ENCODE measurements around the gene GZMA. TPM values are rescaled to one million over a fixed set of nuclear protein-coding genes. Genes with fewer than 3 reads are reported as not detected.

GZMA gene
- total RNA-seq, 1 donor from 2014 or later = not detected

- H3K27ac Mint-ChIP-seq = no peak overlapping the region
- peaks cover 11% of the 10 kb centered on the region for H3K27me3 Mint-ChIP-seq
- no peak overlapping the region for H3K4me3 Mint-ChIP-seq
- no peaks in the 10 kb centered on the region for H3K4me1 Mint-ChIP-seq (ENCODE audit: unreplicated experiment)
- DNase-seq (ENCODE audit: extremely low spot score, unreplicated experiment) = no peak
- no peak for TF ChIP-seq CTCF (conservative IDR thresholded peaks at IDR 0.05)
- no peaks in the 10 kb centered on the region for H3K9me3 Mint-ChIP-seq
- no peaks in the 10 kb centered on the region for H3K36me3 Mint-ChIP-seq
Measured at GRCh38 chr5:55114061-55114460, 11.6 kb downstream of the GZMA start.

- Mint-ChIP-seq H3K4me3 (no peak overlapping the region), H3K4me1 (ENCODE audit: unreplicated experiment) (no peaks in the 10 kb centered on the region), H3K27ac (no peak overlapping the region), H3K9me3 (no peaks in the 10 kb centered on the region), H3K36me3 (no peaks in the 10 kb centered on the region), H3K27me3 (peaks cover 6% of the 10 kb centered on the region)
- TF ChIP-seq CTCF (conservative IDR thresholded peaks at IDR 0.05) = no peak
- DNase-seq (ENCODE audit: extremely low spot score, unreplicated experiment) = no peak
Measured at GRCh38 chr5:55123365-55123764, 20.9 kb downstream of the GZMA start.

GRCh38 chr5:55134053-55134722 lies 31.7 kb downstream of the GZMA start:
- Mint-ChIP-seq H3K9me3 (peaks cover 9% of the 10 kb centered on the region), H3K4me1 (ENCODE audit: unreplicated experiment) (no peaks in the 10 kb centered on the region), H3K27ac (no peak overlapping the region), H3K36me3 (no peaks in the 10 kb centered on the region), H3K4me3 (no peak overlapping the region), H3K27me3 (no peaks in the 10 kb centered on the region)
- TF ChIP-seq CTCF (conservative IDR thresholded peaks at IDR 0.05) = no peak
- no peak for DNase-seq (ENCODE audit: extremely low spot score, unreplicated experiment)

GRCh38 chr5:55136521-55136920 lies 34.1 kb downstream of the GZMA start:
- H3K9me3 Mint-ChIP-seq = no peaks in the 10 kb centered on the region
- H3K27ac Mint-ChIP-seq = no peak overlapping the region
- no peaks in the 10 kb centered on the region for H3K27me3 Mint-ChIP-seq
- no peak for TF ChIP-seq CTCF (conservative IDR thresholded peaks at IDR 0.05)
- no peaks in the 10 kb centered on the region for H3K36me3 Mint-ChIP-seq
- peaks cover 8% of the 10 kb centered on the region for H3K4me1 Mint-ChIP-seq (ENCODE audit: unreplicated experiment)
- no peak overlapping the region for H3K4me3 Mint-ChIP-seq
- DNase-seq (ENCODE audit: extremely low spot score, unreplicated experiment) = no peak

GRCh38 chr5:55140908-55141665 lies 38.6 kb downstream of the GZMA start:
- Mint-ChIP-seq H3K9me3 (no peaks in the 10 kb centered on the region), H3K4me1 (ENCODE audit: unreplicated experiment) (peaks cover 8% of the 10 kb centered on the region), H3K27me3 (peaks cover 19% of the 10 kb centered on the region), H3K27ac (no peak overlapping the region), H3K36me3 (no peaks in the 10 kb centered on the region), H3K4me3 (no peak overlapping the region)
- no peak for TF ChIP-seq CTCF (conservative IDR thresholded peaks at IDR 0.05)
- no peak for DNase-seq (ENCODE audit: extremely low spot score, unreplicated experiment)

Measured in type B pancreatic cell (in vitro differentiated cells).